NB4 (cell line): ENCODE results near the gene RGS11.
"Not testable (repeated sequence)": the region's sequence is repeated elsewhere in the genome, so short reads cannot be mapped to it uniquely, and the experiment has no call there.

ENCODE experiments used
- DNase-seq: peaks from one replicate; pipeline ENCODE4 v3.0.0; 2010; ENCODE audit warnings: low read depth
- H3K4me3 ChIP-seq: one replicate; pipeline ENCODE4 v1.5.1; 2011; ENCODE audit warnings: mild to moderate bottlenecking, low read depth, low read length, moderate library complexity
- MYC ChIP-seq: IDR thresholded peaks from 2 replicates; pipeline ENCODE4 v1.6.1; 2011; ENCODE audit warnings: low read depth, low read length
- POLR2A ChIP-seq: IDR thresholded peaks from 2 replicates; pipeline ENCODE4 v1.6.1; 2011; ENCODE audit warnings: mild to moderate bottlenecking; ENCODE audit not compliant: insufficient read length; ENCODE audit errors: extremely low read depth
- TF ChIP-seq, protein P1 (sequence below): IDR thresholded peaks from one replicate; pipeline ENCODE4 v1.5.1; 2012; ENCODE audit warnings: low read depth, low read length
- TF ChIP-seq, protein P2 (sequence below): IDR thresholded peaks from 2 replicates; pipeline ENCODE4 v1.6.1; 2011; ENCODE audit warnings: low read depth, low read length

Gene RGS11

DNA sequence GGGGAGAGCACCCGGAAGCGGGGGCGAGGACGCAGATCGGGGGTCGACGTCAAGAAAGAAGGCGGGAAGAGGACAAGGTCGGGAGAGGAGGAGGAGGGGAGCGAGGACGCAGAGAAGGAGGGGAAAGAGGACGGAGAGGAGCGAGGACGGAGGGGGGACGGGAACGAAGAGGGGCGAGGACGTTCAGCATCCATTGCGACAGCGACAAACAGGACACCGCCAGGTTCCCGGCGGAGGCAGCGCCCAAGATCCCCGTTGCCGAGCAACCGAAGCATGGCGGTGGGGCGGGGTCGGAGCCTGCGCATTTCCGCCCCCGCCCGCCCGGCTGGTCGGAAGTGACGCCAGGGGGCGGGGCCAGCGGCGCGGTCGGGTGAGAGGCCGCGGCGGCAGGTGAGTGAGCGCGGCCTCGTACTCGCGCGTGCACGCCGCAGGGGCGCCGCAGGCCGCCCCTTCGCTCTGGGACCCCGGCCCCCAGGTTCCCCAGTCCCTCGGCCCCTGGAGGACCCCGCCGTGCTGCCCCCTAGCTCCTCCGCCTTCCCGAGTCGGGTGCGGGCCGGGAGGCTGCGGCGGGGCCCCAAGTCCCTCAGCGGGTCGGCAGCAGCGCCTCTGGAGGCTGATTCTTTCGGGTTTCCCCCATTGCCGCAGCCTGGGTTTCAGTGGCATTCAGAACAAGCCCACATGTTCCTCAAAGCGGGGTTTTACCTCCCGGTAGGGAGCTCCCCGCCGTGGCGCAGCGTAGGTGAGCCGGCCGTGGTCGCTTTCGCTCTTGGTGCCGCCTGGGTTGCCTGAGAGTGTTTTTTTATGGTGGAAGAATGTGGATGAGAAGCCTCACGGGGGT lies 41.1 kb downstream of the RGS11 start, which contains the start of gene FAM234A:
TSS of gene FAM234A (plus strand) at position 354 of the 838 bp plus-strand sequence. CDS start 19,593 bp downstream, outside the sequence.
- DNase-seq = peak; percentile 91
- H3K4me3 ChIP-seq = peak within 1 kb of the TSS; percentile 86
- TF ChIP-seq, protein P1, sequence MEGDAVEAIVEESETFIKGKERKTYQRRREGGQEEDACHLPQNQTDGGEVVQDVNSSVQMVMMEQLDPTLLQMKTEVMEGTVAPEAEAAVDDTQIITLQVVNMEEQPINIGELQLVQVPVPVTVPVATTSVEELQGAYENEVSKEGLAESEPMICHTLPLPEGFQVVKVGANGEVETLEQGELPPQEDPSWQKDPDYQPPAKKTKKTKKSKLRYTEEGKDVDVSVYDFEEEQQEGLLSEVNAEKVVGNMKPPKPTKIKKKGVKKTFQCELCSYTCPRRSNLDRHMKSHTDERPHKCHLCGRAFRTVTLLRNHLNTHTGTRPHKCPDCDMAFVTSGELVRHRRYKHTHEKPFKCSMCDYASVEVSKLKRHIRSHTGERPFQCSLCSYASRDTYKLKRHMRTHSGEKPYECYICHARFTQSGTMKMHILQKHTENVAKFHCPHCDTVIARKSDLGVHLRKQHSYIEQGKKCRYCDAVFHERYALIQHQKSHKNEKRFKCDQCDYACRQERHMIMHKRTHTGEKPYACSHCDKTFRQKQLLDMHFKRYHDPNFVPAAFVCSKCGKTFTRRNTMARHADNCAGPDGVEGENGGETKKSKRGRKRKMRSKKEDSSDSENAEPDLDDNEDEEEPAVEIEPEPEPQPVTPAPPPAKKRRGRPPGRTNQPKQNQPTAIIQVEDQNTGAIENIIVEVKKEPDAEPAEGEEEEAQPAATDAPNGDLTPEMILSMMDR = peak; percentile 25
- TF ChIP-seq MYC (0 out of 2 replicates have a peak, but pooled peaks have one; percentile 44), POLR2A (peak; percentile 75)
- TF ChIP-seq, protein P2, sequence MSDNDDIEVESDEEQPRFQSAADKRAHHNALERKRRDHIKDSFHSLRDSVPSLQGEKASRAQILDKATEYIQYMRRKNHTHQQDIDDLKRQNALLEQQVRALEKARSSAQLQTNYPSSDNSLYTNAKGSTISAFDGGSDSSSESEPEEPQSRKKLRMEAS = peak; percentile 2; the same call in 1 of the 2 replicates

DNA sequence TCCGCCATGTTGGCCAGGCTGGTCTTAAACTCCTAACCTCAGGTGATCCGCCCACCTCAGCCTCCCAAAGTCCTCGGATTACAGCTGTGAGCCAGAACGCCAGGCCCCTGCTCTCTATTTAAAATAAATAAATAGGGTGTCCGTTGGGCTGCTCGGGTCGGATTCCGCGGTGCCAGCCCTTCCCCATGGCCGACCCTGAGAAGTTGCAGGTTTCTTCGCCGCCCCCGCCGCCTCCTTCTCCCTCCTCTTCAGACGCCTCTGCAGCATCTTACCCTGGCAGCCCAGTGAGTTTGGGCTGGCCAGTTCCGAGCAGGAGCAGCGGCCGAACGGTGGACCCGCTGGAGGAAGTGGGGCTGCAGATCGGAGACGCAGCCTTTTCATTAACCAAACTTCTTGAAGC lies 44.8 kb downstream of the RGS11 start:
- TF ChIP-seq, protein P1 = no peak
- TF ChIP-seq, protein P2 = no peak
- TF ChIP-seq MYC (no peak), POLR2A (no peak)

DNA sequence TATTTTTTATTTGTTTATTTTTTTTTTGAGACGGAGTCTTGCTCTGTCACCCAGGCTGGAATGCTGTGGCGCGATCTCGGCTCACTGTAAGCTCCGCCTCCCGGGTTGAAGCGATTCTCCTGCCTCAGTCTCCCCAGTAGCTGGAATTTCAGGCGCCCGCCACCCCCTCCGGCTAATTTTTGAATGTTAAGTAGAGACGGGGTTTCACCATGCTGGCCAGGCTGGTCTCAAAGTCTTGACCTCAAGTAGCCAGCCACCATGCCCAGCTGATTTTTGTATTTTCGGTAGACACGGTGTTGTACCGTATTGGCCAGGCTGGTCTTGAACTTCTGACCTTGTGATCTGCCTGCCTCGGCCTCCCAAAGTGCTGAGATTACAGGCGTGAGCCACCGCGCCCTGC lies 45.4 kb downstream of the RGS11 start:
- not testable (repeated sequence) for H3K4me3 ChIP-seq, DNase-seq

More for the DNA sequence above, 44.8 kb downstream of the RGS11 start:
- H3K4me3 ChIP-seq = no peak overlapping the region
- no peak for DNase-seq

DNA sequence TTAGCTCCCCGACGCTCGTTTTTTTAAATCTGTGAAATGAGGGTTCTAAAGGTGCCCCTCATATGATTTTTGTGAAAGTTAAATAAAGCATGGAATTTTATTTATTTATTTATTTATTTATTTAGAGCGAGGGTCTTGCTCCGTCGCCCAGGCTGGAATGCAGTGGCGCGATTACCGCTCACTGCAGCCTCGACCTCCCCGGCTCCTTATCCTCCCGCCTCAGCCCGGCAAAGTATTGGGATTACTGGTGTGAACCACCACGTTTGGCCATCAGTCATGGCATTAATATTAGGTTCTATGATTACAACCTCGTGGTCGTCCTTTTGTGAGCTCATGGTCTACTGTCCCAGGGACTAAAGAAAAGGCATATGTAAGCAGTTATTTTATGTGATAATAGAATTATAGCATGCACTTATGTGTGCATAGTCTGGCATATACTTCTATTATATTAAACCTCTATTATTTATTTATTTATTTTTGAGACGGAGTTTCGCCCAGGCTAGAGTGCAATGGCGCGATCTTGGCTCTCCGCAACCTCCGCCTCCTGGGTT lies 45.9 kb downstream of the RGS11 start:
- peak overlapping the region; percentile 92 for H3K4me3 ChIP-seq
- TF ChIP-seq, protein P2 = no peak
- TF ChIP-seq MYC = no peak
- no peak for DNase-seq

DNA sequence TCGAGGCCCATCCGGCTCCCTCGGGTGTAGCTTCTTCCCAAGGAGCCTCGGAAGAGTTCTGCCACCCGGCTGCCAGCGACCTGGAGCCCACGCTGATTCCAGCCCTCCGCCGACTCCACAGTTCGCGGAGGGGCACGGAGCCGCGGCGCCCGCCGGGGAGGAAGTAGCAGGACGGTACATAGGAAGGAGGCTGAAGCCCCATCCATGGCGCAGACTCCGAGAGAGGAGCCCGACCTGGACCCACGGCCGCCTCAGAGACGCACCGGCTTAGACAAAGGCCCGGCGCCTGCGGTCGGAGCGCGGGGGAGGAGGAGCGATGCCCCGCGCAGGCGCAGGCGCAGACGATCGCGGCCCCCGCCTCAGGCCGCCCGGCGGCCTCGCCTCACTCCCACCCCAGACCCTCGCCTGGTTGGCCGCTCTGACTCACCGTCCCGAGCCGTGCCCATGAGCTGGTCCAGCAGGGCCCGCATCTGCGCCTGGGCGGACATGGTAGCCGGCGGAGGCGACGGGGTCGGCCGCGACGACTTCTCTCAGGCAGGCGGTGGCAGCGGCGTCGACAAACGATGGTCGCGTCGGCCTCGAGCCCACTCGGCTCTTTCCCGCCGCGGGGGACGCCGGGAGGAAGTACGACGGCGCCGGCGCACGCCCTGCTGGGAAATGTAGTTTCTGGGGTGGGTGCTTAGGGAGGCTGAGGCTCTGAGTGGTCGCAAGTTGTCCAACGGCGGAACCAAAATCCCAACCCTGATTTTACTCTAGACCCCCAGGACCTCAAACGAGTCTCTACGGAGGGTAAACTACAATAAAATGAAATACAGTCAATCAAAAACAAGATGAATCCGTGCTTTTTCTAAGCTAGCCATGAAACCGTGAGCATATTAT lies 46.7 kb downstream of the RGS11 start, which contains the start of gene LUC7L:
TSS of gene LUC7L (minus strand) at position 598 of the 879 bp plus-strand sequence. CDS start at position 488, 110 bp downstream.
- DNase-seq = peak; percentile 85
- H3K4me3 ChIP-seq = peak within 1 kb of the TSS; percentile 92
- TF ChIP-seq, protein P2 = peak; percentile 55
- TF ChIP-seq, protein P1 = no peak
- TF ChIP-seq POLR2A (peak; percentile 95), MYC (peak; percentile 78)

DNA sequence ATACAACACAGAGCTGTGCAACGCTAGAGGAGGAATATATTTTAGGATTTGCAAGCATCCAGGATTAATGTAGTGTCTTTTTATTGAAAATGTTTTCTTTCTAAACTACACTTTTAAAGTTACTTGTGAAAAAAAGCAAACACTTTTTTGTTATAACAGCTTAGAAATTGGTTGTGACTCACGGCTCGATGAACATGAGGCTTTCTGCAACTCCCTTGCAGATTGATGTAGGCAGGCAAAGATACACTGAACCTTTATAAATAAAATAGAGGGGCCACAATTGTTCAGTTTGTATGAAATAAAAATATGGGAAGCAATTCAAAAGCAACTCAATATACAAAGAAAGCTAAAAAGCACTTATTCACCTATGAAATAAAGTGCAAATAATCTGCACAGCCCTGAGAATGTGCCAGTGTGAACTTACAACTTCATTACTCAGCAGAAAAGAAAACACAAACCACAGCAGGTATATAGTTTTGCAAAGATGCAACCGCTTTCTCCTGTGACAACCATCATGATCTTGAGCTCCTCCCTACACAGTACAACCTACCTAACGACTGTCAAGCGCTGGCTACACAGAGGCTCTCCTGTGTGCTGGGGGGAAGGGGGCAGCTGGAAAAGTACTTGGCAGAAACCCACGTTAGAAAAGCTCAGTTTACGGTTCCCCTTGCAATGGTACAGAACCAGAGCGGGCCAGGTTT lies 47.4 kb downstream of the RGS11 start:
- H3K4me3 ChIP-seq = peak overlapping the region; percentile 92
- DNase-seq = peak; percentile 18
- TF ChIP-seq POLR2A (no peak), MYC (no peak)
- TF ChIP-seq, protein P1 = no peak
- TF ChIP-seq, protein P2 = no peak
